Naive thymus-derived CD4-positive, alpha-beta T cell (primary cell): ENCODE results near the gene WWOX. TPM values are rescaled to one million over a fixed set of nuclear protein-coding genes. Genes with fewer than 3 reads are reported as not detected.
"Not testable (repeated sequence)": the region's sequence is repeated elsewhere in the genome, so short reads cannot be mapped to it uniquely, and the experiment has no call there.

ENCODE experiments used
- ATAC-seq: fragments of 150-1000 bp; cut with Tn5 transposase; 2 replicates; pipeline ENCODE4 v1.10.0; 2021; ENCODE audit warnings: mild to moderate bottlenecking, moderate library complexity
- CTCF ChIA-PET: fragments of 350-600 bp; sonication (Branson Sonifier 250); formaldehyde crosslinking; loops from one replicate; lab custom pipeline; 2021; ENCODE audit warnings: antibody characterized with exemption; lab: Charles Lee
- POLR2A ChIA-PET: fragments of 350-600 bp; sonication (Branson Sonifier 250); formaldehyde crosslinking; loops from one replicate; lab custom pipeline; 2021; ENCODE audit warnings: antibody characterized with exemption, inconsistent platforms; lab: Charles Lee
- DNase-seq, 9 donors: peaks; one replicate each; pipeline versions ENCODE4 v3.0.0 to v3.0.0-alpha.2; 2020 to 2022; ENCODE audit warnings: mixed read lengths in 1 of 9
- H3K27ac ChIP-seq: one replicate; pipeline ENCODE4 v1.7.0; 2013; ENCODE audit warnings: mild to moderate bottlenecking, low read depth, low read length, moderate library complexity
- H3K27me3 ChIP-seq, 2 donors: one replicate each; pipeline ENCODE4 v1.7.0; 2013; ENCODE audit warnings: low read length in 2 of 2, mild to moderate bottlenecking in 2 of 2, moderate library complexity in 2 of 2; ENCODE audit not compliant: control insufficient read depth in 2 of 2, insufficient read depth in 2 of 2
- H3K36me3 ChIP-seq, 3 experiments: 1 replicate in 2 of 3; 2 replicates in 1 of 3; pipeline ENCODE4 v1.7.0; 2013; ENCODE audit warnings: low read length in 3 of 3, mild to moderate bottlenecking in 3 of 3, moderate library complexity in 1 of 3; ENCODE audit not compliant: insufficient read depth in 3 of 3, control insufficient read depth in 2 of 3
- H3K4me1 ChIP-seq, 2 donors: one replicate each; pipeline ENCODE4 v1.7.0; 2013; ENCODE audit warnings: low read length in 2 of 2, mild to moderate bottlenecking in 2 of 2, moderate library complexity in 1 of 2; ENCODE audit not compliant: control insufficient read depth in 2 of 2, insufficient read depth in 2 of 2
- H3K4me3 ChIP-seq: 2 replicates; pipeline ENCODE4 v1.7.0; 2013; ENCODE audit warnings: mild to moderate bottlenecking, low read length
- H3K9me3 ChIP-seq, 3 experiments: 1 replicate in 2 of 3; 2 replicates in 1 of 3; pipeline ENCODE4 v1.7.0; 2013; ENCODE audit warnings: low read length in 3 of 3; ENCODE audit not compliant: control insufficient read depth in 2 of 3
- H3K27ac Mint-ChIP-seq, 9 donors: one replicate each; pipeline ENCODE4 v1.8.0; 2020 to 2022; ENCODE audit warnings: mixed read lengths in 9 of 9, mild to moderate bottlenecking in 8 of 9, moderate library complexity in 5 of 9, inconsistent platforms in 2 of 9
- H3K27me3 Mint-ChIP-seq, 5 donors: one replicate each; pipeline ENCODE4 v1.8.0; 2021 to 2022; ENCODE audit warnings: mixed read lengths in 5 of 5, mild to moderate bottlenecking in 1 of 5
- H3K36me3 Mint-ChIP-seq, 5 donors: one replicate each; pipeline ENCODE4 v1.8.0; 2020 to 2022; ENCODE audit warnings: mixed read lengths in 5 of 5, mild to moderate bottlenecking in 3 of 5, inconsistent platforms in 1 of 5
- H3K4me1 Mint-ChIP-seq, 7 donors: one replicate each; pipeline ENCODE4 v1.8.0; 2020 to 2022; ENCODE audit warnings: mixed read lengths in 7 of 7, mild to moderate bottlenecking in 3 of 7, inconsistent platforms in 1 of 7
- H3K4me3 Mint-ChIP-seq, 10 donors: one replicate each; pipeline ENCODE4 v1.8.0; 2020 to 2022; ENCODE audit warnings: mild to moderate bottlenecking in 10 of 10, mixed read lengths in 10 of 10, moderate library complexity in 6 of 10, inconsistent platforms in 2 of 10
- H3K9me3 Mint-ChIP-seq, 11 donors: one replicate each; pipeline ENCODE4 v1.8.0; 2020 to 2022; ENCODE audit warnings: mixed read lengths in 11 of 11, mild to moderate bottlenecking in 4 of 11, inconsistent platforms in 1 of 11, moderate library complexity in 1 of 11
- intact Hi-C, 2 donors: fragments of 100-400 bp; cut with micrococcal nuclease; formaldehyde crosslinking; loops; one replicate each; pipeline ENCODE4 v1.15.1; 2023
- polyA plus RNA-seq, 2 donors: library from polyadenylated mRNA; unstranded; fragments of 300-500 nt; fragmentation: Illumina TruSeq; gene quantifications; one replicate each; pipeline ENCODE4 v1.2.3, GENCODE V29; 2021
- total RNA-seq, 6 experiments: library from RNA in 5 of 6; stranded (reverse) in 5 of 6; gene quantifications; 1 replicate in 5 of 6; 2 replicates in 1 of 6; pipeline ENCODE4 v1.2.3 and lab custom pipeline; 2021 to 2026

The WWOX gene
- total and polyA plus RNA-seq, 7 experiments from 2014 or later: 13.8 to 31.1 (median 20.8) TPM

DNA sequence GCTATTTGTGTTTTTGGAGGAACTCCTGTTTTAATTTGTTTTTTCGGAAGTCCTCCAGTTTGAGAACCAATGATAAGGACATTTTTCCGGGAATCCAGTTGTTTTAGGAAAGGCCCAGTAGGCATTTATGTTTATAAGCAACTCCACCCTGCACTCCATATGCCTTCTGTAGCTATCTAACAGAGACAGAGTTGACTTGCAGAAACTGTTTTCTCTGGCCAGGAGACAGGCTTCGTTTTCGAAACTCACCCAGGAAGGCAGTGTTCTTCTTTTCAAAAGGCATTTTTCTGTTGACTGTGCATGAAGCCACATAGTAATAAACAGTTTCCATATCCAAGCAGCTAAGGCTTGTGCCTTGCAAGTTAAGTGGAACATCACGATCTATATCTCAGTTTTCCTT, 587.1 kb downstream of the WWOX start:
- peaks cover 0 to 2% (median 0%) of the 10 kb centered on the region in 11 donors for H3K9me3 Mint-ChIP-seq

DNA sequence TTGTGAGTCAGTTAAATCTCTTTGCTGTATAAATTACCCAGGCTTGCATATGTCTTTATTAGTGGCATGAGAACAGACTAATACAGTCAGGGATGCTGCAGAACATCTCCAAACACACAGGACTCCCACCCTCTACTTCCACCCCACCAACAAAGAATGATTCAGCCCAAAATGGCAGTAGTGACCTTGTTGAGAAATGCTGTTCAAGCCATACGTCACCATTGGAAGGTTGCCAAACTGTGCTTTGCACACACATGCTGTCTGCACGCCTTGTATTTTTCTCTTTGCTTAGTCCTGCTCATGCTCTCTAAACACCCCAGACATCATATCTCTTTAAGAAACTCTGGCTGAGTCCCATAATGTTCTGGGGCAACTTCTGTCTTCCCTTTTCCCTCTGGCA, 589.6 kb downstream of the WWOX start:
- Histone ChIP-seq H3K27me3 (no peaks in the 10 kb centered on the region), H3K4me3 (no peak overlapping the region), H3K9me3 (no peaks in the 10 kb centered on the region), H3K27ac (no peak overlapping the region), H3K36me3 (no peaks in the 10 kb centered on the region), H3K4me1 (no peaks in the 10 kb centered on the region)
- ChIA-PET CTCF (no interaction called here), POLR2A (no interaction called here)
- H3K9me3 Mint-ChIP-seq: no peaks in the 10 kb centered on the region
- no peak overlapping the region for H3K4me3 Mint-ChIP-seq
- no peaks in the 10 kb centered on the region for H3K27me3 Mint-ChIP-seq
- intact Hi-C loops: no loop called here
- peaks cover 0 to 9% (median 0%) of the 10 kb centered on the region in 5 donors for H3K36me3 Mint-ChIP-seq
- H3K27ac Mint-ChIP-seq: no peak overlapping the region
- no peak for DNase-seq
- ATAC-seq: no peak
- H3K4me1 Mint-ChIP-seq: no peaks in the 10 kb centered on the region

More for the DNA sequence above, 587.1 kb downstream of the WWOX start:
- POLR2A ChIA-PET: no interaction called here
- H3K4me3 Mint-ChIP-seq: no peak overlapping the region
- H3K4me1 Mint-ChIP-seq: no peaks in the 10 kb centered on the region
- intact Hi-C loops: no loop called here
- H3K27ac ChIP-seq: no peak overlapping the region
- DNase-seq: no peak
- no peak overlapping the region for H3K4me3 ChIP-seq
- H3K36me3 ChIP-seq: no peaks in the 10 kb centered on the region
- H3K27me3 ChIP-seq: no peaks in the 10 kb centered on the region
- no peaks in the 10 kb centered on the region for H3K9me3 ChIP-seq
- no peak for ATAC-seq
- no peak overlapping the region for H3K27ac Mint-ChIP-seq
- CTCF ChIA-PET: no interaction called here
- peaks cover 0 to 9% (median 0%) of the 10 kb centered on the region in 5 donors for H3K36me3 Mint-ChIP-seq
- H3K4me1 ChIP-seq: no peaks in the 10 kb centered on the region
- H3K27me3 Mint-ChIP-seq: no peaks in the 10 kb centered on the region

DNA sequence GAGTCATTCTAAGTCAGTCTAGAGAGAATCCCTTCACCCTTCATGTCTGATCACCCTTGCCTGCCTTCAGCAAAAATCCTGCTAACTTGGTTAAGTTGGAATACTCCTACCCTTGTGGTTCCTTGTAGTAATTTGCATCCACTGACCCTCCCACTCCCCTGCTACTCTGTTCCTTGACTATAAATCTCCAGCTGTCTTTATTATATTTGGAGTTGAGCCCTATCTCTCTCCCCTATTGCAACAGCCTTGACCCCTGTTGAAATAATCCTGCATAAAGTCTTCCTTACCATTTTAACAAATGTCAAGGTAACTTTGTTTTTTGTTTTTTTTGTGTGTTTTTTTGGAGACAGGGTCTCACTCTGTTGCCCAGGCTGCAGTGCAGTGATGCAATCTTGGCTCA, 590.1 kb downstream of the WWOX start:
- no peak for ATAC-seq
- no peaks in the 10 kb centered on the region for H3K4me1 ChIP-seq
- no peaks in the 10 kb centered on the region for H3K36me3 ChIP-seq
- no peaks in the 10 kb centered on the region for H3K4me1 Mint-ChIP-seq
- H3K27ac Mint-ChIP-seq: no peak overlapping the region
- H3K9me3 ChIP-seq: no peaks in the 10 kb centered on the region
- no peak overlapping the region for H3K27ac ChIP-seq
- no peak overlapping the region for H3K4me3 ChIP-seq
- DNase-seq: no peak
- no peaks in the 10 kb centered on the region for H3K27me3 ChIP-seq
- H3K27me3 Mint-ChIP-seq: no peaks in the 10 kb centered on the region
- intact Hi-C loops: no loop called here
- ChIA-PET POLR2A (no interaction called here), CTCF (no interaction called here)
- H3K36me3 Mint-ChIP-seq: peaks cover 0 to 9% (median 0%) of the 10 kb centered on the region in 5 donors
- no peak overlapping the region for H3K4me3 Mint-ChIP-seq
- H3K9me3 Mint-ChIP-seq: peaks cover 0 to 3% (median 0%) of the 10 kb centered on the region in 11 donors

DNA sequence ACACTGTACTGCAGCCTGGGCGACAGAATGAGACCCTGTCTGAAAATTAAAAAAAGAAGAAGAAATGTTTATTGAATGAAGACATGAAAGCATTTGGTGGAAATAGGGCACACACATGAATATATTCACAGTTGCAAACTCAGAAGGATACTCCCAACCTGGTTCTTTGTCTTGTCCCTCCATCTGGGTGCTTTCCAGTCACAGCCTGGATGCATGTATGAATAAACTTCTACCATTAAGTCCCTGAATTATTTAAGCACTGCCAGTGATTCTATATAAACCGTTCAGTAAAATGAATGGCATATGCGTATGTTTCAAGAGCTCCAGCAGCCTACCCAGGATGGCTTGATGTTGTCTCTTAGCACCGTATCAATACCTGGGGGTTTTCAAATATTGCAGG, 591.1 kb downstream of the WWOX start:
- no peak for ATAC-seq

DNA sequence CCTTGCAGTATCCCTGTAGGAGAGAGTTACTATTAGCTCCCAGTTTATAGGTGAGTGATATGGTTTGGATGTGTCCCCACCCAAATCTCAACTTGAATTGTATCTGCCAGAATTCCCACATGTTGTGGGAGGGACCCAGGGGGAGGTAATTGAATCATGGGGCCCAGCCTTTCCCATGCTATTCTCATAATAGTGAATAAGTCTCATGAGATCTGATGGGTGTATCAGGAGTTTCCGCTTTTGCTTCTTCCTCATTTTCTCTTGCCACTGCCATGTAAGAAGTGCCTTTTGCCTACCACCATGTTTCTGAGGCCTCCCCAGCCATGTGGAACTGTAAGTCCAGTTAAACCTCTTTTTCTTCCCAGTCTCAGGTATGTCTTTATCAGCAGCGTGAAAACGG, 592.3 kb downstream of the WWOX start:
- H3K27me3 ChIP-seq, H3K4me1 Mint-ChIP-seq, H3K36me3 Mint-ChIP-seq, H3K4me3 ChIP-seq, POLR2A ChIA-PET, H3K27ac Mint-ChIP-seq, H3K36me3 ChIP-seq, H3K27me3 Mint-ChIP-seq, H3K9me3 Mint-ChIP-seq, H3K4me3 Mint-ChIP-seq, CTCF ChIA-PET, DNase-seq, H3K27ac ChIP-seq, ATAC-seq, H3K4me1 ChIP-seq, H3K9me3 ChIP-seq, intact Hi-C loops: not testable (repeated sequence)

More for the DNA sequence above, 591.1 kb downstream of the WWOX start:
- Mint-ChIP-seq H3K27ac (no peak overlapping the region), H3K27me3 (no peaks in the 10 kb centered on the region), H3K36me3 (peaks cover 0 to 9% (median 0%) of the 10 kb centered on the region in 5 donors), H3K9me3 (peaks cover 0 to 3% (median 0%) of the 10 kb centered on the region in 11 donors), H3K4me1 (no peaks in the 10 kb centered on the region), H3K4me3 (no peak overlapping the region)
- POLR2A ChIA-PET: no interaction called here
- no peaks in the 10 kb centered on the region for H3K27me3 ChIP-seq
- CTCF ChIA-PET: no interaction called here
- H3K27ac ChIP-seq: no peak overlapping the region
- DNase-seq: no peak
- no peaks in the 10 kb centered on the region for H3K36me3 ChIP-seq
- H3K4me3 ChIP-seq: no peak overlapping the region
- H3K4me1 ChIP-seq: no peaks in the 10 kb centered on the region
- intact Hi-C loops: no loop called here
- H3K9me3 ChIP-seq: no peaks in the 10 kb centered on the region

DNA sequence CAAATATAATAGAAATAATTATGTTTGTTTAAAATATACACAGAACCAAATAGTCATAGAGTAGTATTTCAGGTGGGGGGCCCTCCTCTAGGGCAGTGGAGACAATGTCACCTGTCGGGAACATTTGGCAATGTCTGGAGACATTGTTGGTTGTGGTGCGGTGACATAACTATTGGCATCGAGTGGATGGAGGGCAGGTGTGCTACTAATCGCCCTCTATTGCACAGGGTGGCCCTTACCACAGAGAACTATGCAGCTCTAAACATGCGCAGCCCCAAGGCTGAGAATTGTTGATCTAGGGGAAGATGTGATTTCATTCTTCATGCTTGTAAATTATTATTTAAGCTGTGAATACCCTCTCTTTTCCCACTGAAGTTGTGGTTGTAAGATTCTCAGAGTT, 594.0 kb downstream of the WWOX start:
- intact Hi-C loops: no loop called here
- no peaks in the 10 kb centered on the region for H3K4me1 ChIP-seq
- POLR2A ChIA-PET: no interaction called here
- no peaks in the 10 kb centered on the region for H3K9me3 ChIP-seq
- no peak overlapping the region for H3K27ac ChIP-seq
- ATAC-seq: no peak
- H3K4me3 ChIP-seq: no peak overlapping the region
- Mint-ChIP-seq H3K27ac (no peak overlapping the region), H3K4me1 (no peaks in the 10 kb centered on the region), H3K4me3 (no peak overlapping the region), H3K9me3 (peaks cover 0 to 4% (median 0%) of the 10 kb centered on the region in 11 donors), H3K27me3 (no peaks in the 10 kb centered on the region), H3K36me3 (peaks cover 0 to 9% (median 0%) of the 10 kb centered on the region in 5 donors)
- no peaks in the 10 kb centered on the region for H3K36me3 ChIP-seq
- no peak for DNase-seq
- CTCF ChIA-PET: interaction anchor here (0.7 kb wide), 1 partner anchor 9 kb away, joined by 3 read pairs; no protein-coding TSS in a partner anchor
- H3K27me3 ChIP-seq: no peaks in the 10 kb centered on the region

DNA sequence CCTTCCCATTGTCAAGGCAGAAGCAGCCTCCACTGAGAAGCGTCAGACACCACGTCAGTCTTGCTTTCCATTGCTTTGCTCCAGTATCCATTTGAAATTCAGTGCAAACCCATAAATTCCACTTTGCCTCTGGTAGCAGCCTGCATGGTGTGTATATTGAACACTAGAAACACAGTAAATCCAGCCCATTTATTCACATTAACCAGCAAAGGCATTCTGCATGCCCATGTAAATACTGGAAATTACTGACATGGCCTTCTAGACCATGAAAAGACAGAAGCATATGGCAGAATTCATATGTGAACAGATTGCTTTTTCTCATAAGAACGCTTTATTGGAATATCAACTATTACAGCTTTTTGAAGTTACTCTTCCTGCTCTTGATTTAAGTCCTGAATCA, 595.0 kb downstream of the WWOX start:
- intact Hi-C loops: no loop called here
- Mint-ChIP-seq H3K4me3 (no peak overlapping the region), H3K9me3 (peaks cover 0 to 4% (median 0%) of the 10 kb centered on the region in 11 donors), H3K4me1 (no peaks in the 10 kb centered on the region), H3K27ac (no peak overlapping the region), H3K36me3 (peaks cover 0 to 9% (median 0%) of the 10 kb centered on the region in 5 donors), H3K27me3 (no peaks in the 10 kb centered on the region)
- DNase-seq (no peak), ATAC-seq (no peak)
- ChIA-PET CTCF (interaction anchor here (0.7 kb wide), 1 partner anchor 29 kb away, joined by 3 read pairs; no protein-coding TSS in a partner anchor), POLR2A (no interaction called here)
- no peaks in the 10 kb centered on the region for H3K36me3 ChIP-seq
- H3K4me3 ChIP-seq: no peak overlapping the region
- H3K27ac ChIP-seq: no peak overlapping the region
- H3K4me1 ChIP-seq: no peaks in the 10 kb centered on the region
- H3K27me3 ChIP-seq: no peaks in the 10 kb centered on the region
- no peaks in the 10 kb centered on the region for H3K9me3 ChIP-seq
